Ovary (tissue), 9 donors: Measurements from ENCODE around the gene ABHD6. TPM values are rescaled to one million over a fixed set of nuclear protein-coding genes. Genes with fewer than 3 reads are reported as not detected.

ENCODE experiments used
- DNase-seq, 5 donors: peaks; one replicate each; pipeline ENCODE4 v3.0.0-alpha.2; 2019 to 2020
- H3K27ac ChIP-seq, 2 donors: fragments of 200-600 bp; one replicate each; pipeline versions ENCODE4 v1.5.1 to v1.8.0; 2019 to 2022
- H3K27me3 ChIP-seq: fragments of 200-600 bp; one replicate; pipeline ENCODE4 v1.8.0; 2022
- H3K36me3 ChIP-seq: fragments of 200-600 bp; sonication (generic); one replicate; pipeline ENCODE4 v1.5.1; 2019
- H3K4me1 ChIP-seq: one replicate; pipeline ENCODE4 v1.8.1; 2013; ENCODE audit warnings: mild to moderate bottlenecking, moderate library complexity; ENCODE audit not compliant: insufficient read depth
- H3K4me3 ChIP-seq: fragments of 200-600 bp; sonication (generic); one replicate; pipeline ENCODE4 v1.5.1; 2017
- H3K9me3 ChIP-seq, 2 donors: fragments of 200-600 bp in 1 of 2; sonication (generic) in 1 of 2; one replicate each; pipeline versions ENCODE4 v1.5.1 to v1.8.1; 2013 to 2019; ENCODE audit warnings: mild to moderate bottlenecking in 1 of 2, moderate library complexity in 1 of 2
- CTCF ChIP-seq, 3 donors: fragments of 450-650 bp in 2 of 3; fragments of 200-600 bp in 1 of 3; IDR thresholded peaks; one replicate each; pipeline versions ENCODE4 v1.5.1 to v1.8.0; 2016 to 2022; ENCODE audit warnings: antibody characterized with exemption in 3 of 3, mild to moderate bottlenecking in 1 of 3
- EP300 ChIP-seq: sonication (generic); formaldehyde crosslinking; IDR thresholded peaks from one replicate; pipeline ENCODE4 v1.6.1; 2017; ENCODE audit warnings: antibody characterized with exemption
- POLR2A ChIP-seq: fragments of 450-650 bp; IDR thresholded peaks from one replicate; pipeline ENCODE4 v1.6.1; 2017; ENCODE audit warnings: antibody characterized with exemption, mild to moderate bottlenecking, moderate library complexity
- WGBS, 3 donors: extraction: QIAGEN DNeasy Blood & Tissue Kit in 1 of 3; methylation state at CpG; one replicate each; pipeline versions ENCODE4 v1.1.5 to v1.1.7; 2013 to 2017; 5-methylcytosine and 5-hydroxymethylcytosine counted together
- intact Hi-C, 4 donors: fragments of 100-400 bp; cut with DNase I; formaldehyde crosslinking; loops; one replicate each; pipeline versions ENCODE4 v1.11.0 to v1.15.1; 2022 to 2023
- polyA plus RNA-seq, 2 donors: library from polyadenylated mRNA; stranded (reverse); fragments of 200-250 nt in 1 of 2; fragments of 350-450 nt in 1 of 2; fragmentation: Illumina TruSeq in 1 of 2; extraction: RNeasy Lipid Tissue Mini Kit (QIAGEN cat#74804) in 1 of 2; gene quantifications; one replicate each; pipeline ENCODE4 v1.2.3, GENCODE V29; 2013 to 2014
- small RNA-seq: library from RNA; depleted of rRNA; stranded (forward); fragments of <200 nt; gene quantifications from one replicate; pipeline ENCODE3, GENCODE V24; 2016
- total RNA-seq, 7 donors: library from RNA; depleted of rRNA in 2 of 7; stranded (reverse); fragments of >200 nt in 2 of 7; fragmentation: NEBNext Ultra II Directional in 3 of 7; extraction: Animal tissue kit (Norgen Biotek cat#: 25700) in 3 of 7; gene quantifications; one replicate each; pipeline versions ENCODE4 v1.1.0 to v1.2.4, GENCODE V29; 2016 to 2023
- donor health status: DM: no; HTN: no; CAD: no; lungs with moderate emphysema.
- donor health status: DM: no; HTN: no; CAD: no.
- donor health status: Bipolar disorder and iron deficiency.
- donor health status: DM: yes; HTN: yes; CAD: no.
- donor health status: DM: no; HTN: no; CAD: no.
- donor health status: DM: yes; HTN: yes; CAD: no.

The ABHD6 gene
- total and polyA plus RNA-seq, 9 donors, result 4.8 to 36.6 (median 10.5) TPM

GRCh38 chr3:58340594-58341244, 103.1 kb downstream of the ABHD6 start:
- Histone ChIP-seq H3K27me3 (no peaks in the 10 kb centered on the region), H3K9me3 (no peaks in the 10 kb centered on the region), H3K4me1 (peaks cover 5% of the 10 kb centered on the region), H3K4me3 (no peak overlapping the region), H3K36me3 (no peaks in the 10 kb centered on the region), H3K27ac (no peak overlapping the region)
- no peak for DNase-seq
- TF ChIP-seq CTCF (IDR thresholded peaks at IDR 0.05) (no peak), EP300 (no peak), POLR2A (no peak)
- intact Hi-C loops, result no loop called here
- WGBS, 3 donors, result 92 to 98% (median 96%) methylated on average over 3 of the region's 3 CpGs

- no peak overlapping the region for H3K4me3 ChIP-seq
- DNase-seq, result no peak
- H3K9me3 ChIP-seq, result no peaks in the 10 kb centered on the region
- no peaks in the 10 kb centered on the region for H3K36me3 ChIP-seq
- WGBS, 3 donors, result 88 to 95% (median 93%) methylated on average over 3 of the region's 3 CpGs
- no peak overlapping the region for H3K27ac ChIP-seq
- TF ChIP-seq CTCF (IDR thresholded peaks at IDR 0.05), result no peak
- no peak for TF ChIP-seq POLR2A
- no peak for TF ChIP-seq EP300
- H3K4me1 ChIP-seq, result peaks cover 5% of the 10 kb centered on the region
- no peaks in the 10 kb centered on the region for H3K27me3 ChIP-seq
- intact Hi-C loops, result no loop called here
Measured at GRCh38 chr3:58341376-58341775, 103.8 kb downstream of the ABHD6 start.

- Histone ChIP-seq H3K27ac (no peak overlapping the region), H3K4me1 (peaks cover 2% of the 10 kb centered on the region), H3K9me3 (no peaks in the 10 kb centered on the region), H3K4me3 (no peak overlapping the region), H3K36me3 (no peaks in the 10 kb centered on the region), H3K27me3 (no peaks in the 10 kb centered on the region)
- WGBS, 3 donors, result 71 to 81% (median 71%) methylated on average over 5 of the region's 5 CpGs
- DNase-seq, result no peak
- intact Hi-C loops, result no loop called here
- TF ChIP-seq POLR2A, result no peak
Measured at GRCh38 chr3:58342676-58343075, 105.1 kb downstream of the ABHD6 start.

Small RNA genes within 50 kb of the gene (small RNA-seq; reads per million reads assigned to genes)
- not detected for gene AC098479.1

Other genes with a start within 250 kb of the ABHD6 start
- gene FLNB, start 229.4 kb upstream of the ABHD6 start, total RNA-seq, result 100 to 1,000 TPM in 5 of 7 donors, 10 to 100 TPM in 2; 51.9 to 141 (median 126) TPM
- 100 to 1,000 TPM in 1 of 2 donors, 10 to 100 TPM in 1; 78.6 to 190 TPM for gene FLNB, start 229.4 kb upstream of the ABHD6 start, polyA plus RNA-seq
- 1 to 10 TPM in 1 of 7 donors, under 1 TPM in 4, not detected in 2; 0.48 to 1.8 (median 0.65) TPM for gene DNASE1L3, start 26.8 kb upstream of the ABHD6 start, total RNA-seq
- 10 to 100 TPM in 1 of 2 donors, under 1 TPM in 1; 0.61 to 10.3 TPM for gene DNASE1L3, start 26.8 kb upstream of the ABHD6 start, polyA plus RNA-seq
- gene RPP14, start 68.5 kb downstream of the ABHD6 start, total RNA-seq, result 10 to 100 TPM in 5 of 7 donors, 1 to 10 TPM in 2; 7.9 to 16.2 (median 15.0) TPM
- gene RPP14, start 68.5 kb downstream of the ABHD6 start, polyA plus RNA-seq, result 10 to 100 TPM; 11.8 to 18.8 TPM
- gene HTD2, start 68.7 kb downstream of the ABHD6 start, total RNA-seq, result 10 to 100 TPM in 2 of 7 donors, 1 to 10 TPM in 5; 7.3 to 12.0 (median 9.1) TPM
- gene HTD2, start 68.7 kb downstream of the ABHD6 start, polyA plus RNA-seq, result 10 to 100 TPM in 1 of 2 donors, 1 to 10 TPM in 1; 9.2 to 11.3 TPM
- 10 to 100 TPM; 21.6 to 36.6 (median 25.9) TPM for gene PXK, start 95.1 kb downstream of the ABHD6 start, total RNA-seq
- 10 to 100 TPM; 17.2 to 42.0 TPM for gene PXK, start 95.1 kb downstream of the ABHD6 start, polyA plus RNA-seq
- 10 to 100 TPM; 24.4 to 56.6 (median 36.3) TPM for gene PDHB, start 196.0 kb downstream of the ABHD6 start, total RNA-seq
- gene PDHB, start 196.0 kb downstream of the ABHD6 start, polyA plus RNA-seq, result 10 to 100 TPM; 43.4 to 98.4 TPM